HG03066 (cell line): ENCODE results near the gene NKAIN4.
A peak's percentile ranks its signal among the peaks of the same experiment; 100 is the strongest.
"Not testable (repeated sequence)": the region's sequence is repeated elsewhere in the genome, so short reads cannot be mapped to it uniquely, and the experiment has no call there.

Experiments
- ATAC-seq: cut with Tn5 transposase; IDR thresholded peaks from one replicate; pipeline ENCODE4 v1.9.1; 2021; ENCODE audit warnings: low read depth; ENCODE audit not compliant: unreplicated experiment

Gene NKAIN4

GRCh38 chr20:63221400-63222053, 32.7 kb downstream of the NKAIN4 start:
- ATAC-seq = not testable (repeated sequence)

DNA sequence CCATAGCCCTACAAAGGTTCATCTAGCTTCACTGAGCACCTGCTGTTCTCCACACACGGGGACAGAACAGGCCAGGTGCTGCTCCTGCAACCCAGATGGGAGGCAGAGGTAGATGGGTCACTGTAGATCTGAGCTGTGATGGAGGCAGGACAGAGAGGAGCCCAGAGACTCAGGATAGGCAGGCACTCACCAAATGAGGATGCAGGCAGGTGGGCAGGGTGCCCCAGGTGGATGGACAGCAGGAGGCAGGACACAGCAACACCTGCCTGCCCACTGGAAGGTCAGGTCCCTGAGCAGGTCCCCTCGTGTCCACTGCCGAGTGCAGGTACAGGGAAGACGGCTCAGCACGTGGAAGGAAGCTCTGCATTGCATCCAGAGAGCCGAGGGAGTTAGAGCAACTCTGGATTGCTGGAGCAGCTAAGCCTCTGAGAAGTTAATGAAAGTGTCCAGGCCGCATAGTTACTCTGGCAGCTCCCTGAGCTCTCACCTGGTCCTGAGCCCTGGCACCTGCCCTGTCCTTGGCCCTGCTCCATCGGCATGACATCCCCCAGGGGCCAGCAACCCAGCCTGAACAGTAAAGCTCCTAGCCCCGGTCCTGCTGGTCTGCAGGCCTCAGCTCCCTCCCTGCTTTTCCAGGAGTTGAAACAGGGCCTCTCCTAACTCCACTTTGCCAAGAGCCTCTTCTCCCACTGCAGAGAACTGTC, 33.4 kb downstream of the NKAIN4 start:
- ATAC-seq = no peak

DNA sequence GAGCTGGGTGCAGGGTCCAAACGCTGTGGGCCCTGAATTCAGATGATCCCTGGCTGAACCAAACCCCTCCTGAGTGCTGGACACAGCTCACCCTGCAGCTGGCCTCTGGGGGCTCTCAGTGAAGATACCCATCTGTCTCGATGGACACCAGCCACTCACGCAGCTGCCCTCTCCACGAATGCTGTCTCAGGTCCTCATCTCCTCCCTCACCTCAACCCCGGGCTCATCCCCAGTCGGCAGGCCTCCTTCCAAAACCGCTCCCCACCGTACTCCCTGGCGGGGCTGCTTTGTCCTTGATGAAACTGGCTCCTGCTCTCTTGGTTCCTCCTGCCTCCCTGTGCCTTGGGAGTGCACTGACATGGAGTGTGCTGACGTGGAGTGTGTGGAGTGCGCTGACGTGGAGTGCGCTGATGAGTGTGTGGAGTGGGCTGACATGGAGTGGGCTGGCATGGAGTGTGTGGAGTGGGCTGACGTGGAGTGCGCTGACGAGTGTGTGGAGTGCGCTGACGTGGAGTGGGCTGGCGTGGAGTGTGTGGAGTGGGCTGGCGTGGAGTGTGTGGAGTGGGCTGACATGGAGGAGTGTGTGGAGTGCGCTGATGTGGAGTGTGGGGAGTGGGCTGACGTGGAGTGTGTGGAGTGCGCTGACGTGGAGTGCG, 34.3 kb downstream of the NKAIN4 start:
- ATAC-seq = no peak

GRCh38 chr20:63219447-63219821, 34.8 kb downstream of the NKAIN4 start:
- no peak for ATAC-seq

- ATAC-seq = no peak
These were observed 35.4 kb downstream of the NKAIN4 start for GRCh38 chr20:63218701-63219446.

GRCh38 chr20:63217706-63218105, 36.6 kb downstream of the NKAIN4 start:
- ATAC-seq = no peak

- ATAC-seq = no peak
These were observed 37.3 kb downstream of the NKAIN4 start for GRCh38 chr20:63216849-63217471.

- peak; percentile 82 for ATAC-seq
These were observed 38.0 kb downstream of the NKAIN4 start, which contains the start of gene YTHDF1 for GRCh38 chr20:63216041-63216848. TSS of gene YTHDF1 (minus strand) at chr20:63216131. CDS start at chr20:63215892, 239 bp downstream.

DNA sequence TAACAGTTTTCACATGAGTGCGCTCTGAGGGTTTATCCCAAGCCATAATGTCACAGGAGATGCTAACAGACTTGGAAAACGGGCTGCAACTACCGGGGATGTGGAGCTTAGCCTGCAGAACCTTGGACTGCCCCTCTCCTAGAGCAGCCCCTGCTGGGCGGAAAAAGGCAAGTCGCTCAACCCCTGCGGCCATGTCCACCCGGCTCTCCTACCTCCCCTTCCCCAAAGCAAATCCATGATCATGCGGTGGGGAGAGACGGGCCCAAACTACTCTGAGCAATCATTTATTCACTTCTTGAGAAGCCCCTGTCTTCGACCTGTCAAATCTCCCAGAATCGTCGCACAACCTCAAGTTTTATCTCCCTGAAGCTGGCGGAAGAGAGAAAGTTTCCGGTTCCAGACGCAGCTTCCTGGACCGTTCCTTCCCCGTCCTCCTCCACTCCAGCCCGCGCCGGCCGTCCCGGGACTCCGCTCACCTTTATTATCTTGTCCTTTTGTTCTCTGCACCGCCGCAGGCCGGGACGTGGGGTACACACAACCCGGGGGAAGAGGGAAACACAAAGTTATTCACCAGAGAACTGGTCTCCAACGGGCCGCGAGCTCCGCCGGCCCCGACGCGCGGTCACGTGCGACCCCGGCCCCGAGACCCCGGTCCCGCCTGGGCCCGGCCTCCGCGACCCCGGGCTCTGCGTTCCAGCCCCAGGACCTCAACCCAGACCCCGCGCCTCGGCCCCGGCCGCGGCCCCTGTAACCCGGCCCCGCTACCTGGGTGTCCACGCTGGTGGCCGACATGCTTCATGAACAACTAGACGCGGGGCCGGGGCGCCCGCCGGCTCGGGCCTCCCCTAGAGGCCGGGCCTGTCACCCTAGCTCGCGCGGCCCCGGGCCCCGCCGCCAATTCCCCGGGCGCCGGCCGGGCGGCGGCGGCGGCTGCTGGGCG, 38.9 kb downstream of the NKAIN4 start:
- peak; percentile 8 for ATAC-seq

- no peak for ATAC-seq
These were observed 39.7 kb downstream of the NKAIN4 start for GRCh38 chr20:63214514-63214913.

GRCh38 chr20:63212792-63213191, 41.5 kb downstream of the NKAIN4 start:
- ATAC-seq = no peak

GRCh38 chr20:63212393-63212730, 41.9 kb downstream of the NKAIN4 start:
- no peak for ATAC-seq

GRCh38 chr20:63210011-63210605, 44.2 kb downstream of the NKAIN4 start:
- ATAC-seq = no peak

DNA sequence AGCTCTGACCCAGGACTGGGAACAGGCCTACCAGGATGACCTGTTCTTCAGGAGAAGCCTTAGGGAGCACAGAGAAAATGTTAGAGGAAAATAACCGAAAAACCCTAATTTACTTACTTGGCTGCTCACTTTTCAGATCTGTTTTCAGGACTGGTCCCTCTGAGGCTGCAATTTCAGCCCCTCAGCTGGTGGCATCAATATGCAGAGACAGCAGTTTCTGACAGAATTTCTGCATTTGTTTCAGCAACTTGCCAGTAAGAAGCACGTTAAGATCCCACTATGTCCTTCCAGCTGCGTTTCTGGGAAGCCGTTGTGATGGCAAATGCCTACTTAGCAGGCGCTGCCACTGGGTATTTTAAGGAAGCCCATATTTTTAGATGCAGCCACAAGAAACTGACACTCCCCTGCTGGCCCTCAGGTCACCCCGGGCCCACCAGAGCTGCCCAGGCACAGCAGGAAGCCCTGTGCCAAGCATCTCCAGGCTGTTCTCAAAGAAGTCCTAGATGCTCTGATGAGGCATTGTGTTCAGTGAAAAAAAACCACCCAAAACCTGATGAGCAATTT, 45.8 kb downstream of the NKAIN4 start:
- ATAC-seq = no peak

GRCh38 chr20:63206878-63207277, 47.4 kb downstream of the NKAIN4 start:
- ATAC-seq = no peak

DNA sequence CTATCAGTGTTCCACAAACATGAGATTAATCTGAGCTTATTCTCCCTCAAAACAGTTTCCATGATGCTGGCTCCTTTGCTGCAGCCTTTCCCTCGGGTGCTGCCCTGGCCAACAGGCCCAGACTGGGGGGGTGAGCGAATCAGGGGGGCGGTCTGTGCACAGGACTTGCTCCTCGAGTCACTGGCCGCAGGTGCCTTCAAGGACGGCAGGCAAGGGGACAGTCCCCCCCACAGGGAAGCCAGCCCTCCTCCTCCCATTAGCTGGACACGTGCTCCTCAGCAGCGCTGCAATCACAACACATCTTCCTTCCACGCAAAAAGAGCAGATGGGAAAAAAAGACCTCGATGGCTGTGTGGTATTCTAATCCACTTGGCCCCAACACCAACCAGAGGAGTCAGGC, 48.4 kb downstream of the NKAIN4 start:
- no peak for ATAC-seq

- ATAC-seq = no peak
These were observed 49.9 kb downstream of the NKAIN4 start for GRCh38 chr20:63204362-63204761.
